Left lung (tissue), 10 donors: ENCODE measurements around the gene DNAI7. TPM values are rescaled to one million over a fixed set of nuclear protein-coding genes. Genes with fewer than 3 reads are reported as not detected.

Source experiments
- ATAC-seq: fragments of 200-7000 bp; cut with Tn5 transposase; one replicate; pipeline ENCODE4 v1.9.1; 2020; ENCODE audit warnings: moderate library complexity
- DNase-seq, 4 donors: peaks; one replicate each; pipeline ENCODE4 v3.0.0-alpha.2; 2013 to 2020
- H3K27ac ChIP-seq, 2 donors: fragments of 200-600 bp; sonication (generic) in 1 of 2; one replicate each; pipeline versions ENCODE4 v1.5.0 to v1.8.0; 2020 to 2021
- H3K27me3 ChIP-seq, 2 donors: fragments of 200-600 bp; sonication (generic) in 1 of 2; one replicate each; pipeline versions ENCODE4 v1.5.0 to v1.8.0; 2020 to 2021
- H3K36me3 ChIP-seq, 2 donors: fragments of 200-600 bp; sonication (generic) in 1 of 2; one replicate each; pipeline versions ENCODE4 v1.5.0 to v1.8.0; 2020 to 2021
- H3K4me1 ChIP-seq, 2 donors: fragments of 200-600 bp; one replicate each; pipeline ENCODE4 v1.8.0; 2021
- H3K4me3 ChIP-seq, 2 donors: fragments of 200-600 bp; sonication (generic) in 1 of 2; one replicate each; pipeline versions ENCODE4 v1.5.0 to v1.8.0; 2020 to 2021; ENCODE audit warnings: mild to moderate bottlenecking in 1 of 2
- H3K9me3 ChIP-seq, 2 donors: fragments of 200-600 bp; sonication (generic) in 1 of 2; one replicate each; pipeline versions ENCODE4 v1.5.0 to v1.8.0; 2020 to 2021
- intact Hi-C, 2 donors: fragments of 100-400 bp; cut with DNase I; formaldehyde crosslinking; loops; one replicate each; pipeline versions ENCODE4 v1.11.2 to v1.14.2; 2022
- polyA plus RNA-seq, 6 donors: library from polyadenylated mRNA; unstranded; fragments of 120-200 nt; gene quantifications; one replicate each; pipeline ENCODE4 v1.2.1, GENCODE V29; 2013; ENCODE audit not compliant: insufficient read length in 6 of 6
- total RNA-seq, 2 donors: library from RNA; stranded (reverse); fragmentation: NEBNext Ultra II Directional; extraction: Animal tissue kit (Norgen Biotek cat#: 25700); gene quantifications; one replicate each; pipeline ENCODE4 v1.2.1, GENCODE V29; 2021
- TF ChIP-seq, protein P1 (sequence below), 2 donors: fragments of 200-600 bp; sonication (generic) in 1 of 2; IDR thresholded peaks; one replicate each; pipeline versions ENCODE4 v1.5.0 to v1.8.0; 2021; ENCODE audit warnings: antibody characterized with exemption in 2 of 2
- donor health status: DM: no; HTN: yes; CAD: no.
- donor health status: DM: no; HTN: no; CAD: no.

Gene DNAI7
- total and polyA plus RNA-seq, 8 donors = 1.1 to 8.1 (median 4.2) TPM

DNA sequence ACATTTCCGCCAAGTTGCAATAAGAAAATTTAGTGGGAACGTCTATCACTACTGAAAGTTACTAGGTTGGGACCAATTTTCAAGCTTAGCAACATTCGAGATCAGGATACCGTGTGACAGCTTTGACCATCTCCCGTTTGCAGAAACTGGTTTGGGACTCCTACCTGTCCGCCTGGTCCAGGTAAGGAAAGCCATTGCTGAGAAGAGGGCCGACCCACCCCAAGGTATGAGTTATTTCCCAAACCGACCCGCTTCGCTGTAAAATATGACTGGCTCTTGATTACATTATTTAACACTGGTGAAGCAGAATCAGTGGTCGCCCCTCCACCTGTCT lies 271 bp downstream of the DNAI7 start:
- intact Hi-C loops = no loop called here
- no peaks in the 10 kb centered on the region for H3K27me3 ChIP-seq
- TF ChIP-seq, protein P1, sequence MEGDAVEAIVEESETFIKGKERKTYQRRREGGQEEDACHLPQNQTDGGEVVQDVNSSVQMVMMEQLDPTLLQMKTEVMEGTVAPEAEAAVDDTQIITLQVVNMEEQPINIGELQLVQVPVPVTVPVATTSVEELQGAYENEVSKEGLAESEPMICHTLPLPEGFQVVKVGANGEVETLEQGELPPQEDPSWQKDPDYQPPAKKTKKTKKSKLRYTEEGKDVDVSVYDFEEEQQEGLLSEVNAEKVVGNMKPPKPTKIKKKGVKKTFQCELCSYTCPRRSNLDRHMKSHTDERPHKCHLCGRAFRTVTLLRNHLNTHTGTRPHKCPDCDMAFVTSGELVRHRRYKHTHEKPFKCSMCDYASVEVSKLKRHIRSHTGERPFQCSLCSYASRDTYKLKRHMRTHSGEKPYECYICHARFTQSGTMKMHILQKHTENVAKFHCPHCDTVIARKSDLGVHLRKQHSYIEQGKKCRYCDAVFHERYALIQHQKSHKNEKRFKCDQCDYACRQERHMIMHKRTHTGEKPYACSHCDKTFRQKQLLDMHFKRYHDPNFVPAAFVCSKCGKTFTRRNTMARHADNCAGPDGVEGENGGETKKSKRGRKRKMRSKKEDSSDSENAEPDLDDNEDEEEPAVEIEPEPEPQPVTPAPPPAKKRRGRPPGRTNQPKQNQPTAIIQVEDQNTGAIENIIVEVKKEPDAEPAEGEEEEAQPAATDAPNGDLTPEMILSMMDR (IDR thresholded peaks at IDR 0.05) = no peak
- peak overlapping the region; percentile 91 to 92 for H3K27ac ChIP-seq
- no peaks in the 10 kb centered on the region for H3K36me3 ChIP-seq
- no peak for DNase-seq
- H3K9me3 ChIP-seq = no peaks in the 10 kb centered on the region
- peaks cover 5 to 11% of the 10 kb centered on the region in 2 donors for H3K4me1 ChIP-seq
- peak overlapping the region; percentile 58 to 69 for H3K4me3 ChIP-seq
- ATAC-seq = peak; percentile 33

- no peaks in the 10 kb centered on the region for H3K9me3 ChIP-seq
- DNase-seq (peak in 1 of 4 donors; percentile 37), ATAC-seq (no peak)
- peak overlapping the region in 1 of 2 donors; percentile 91 for H3K27ac ChIP-seq
- H3K36me3 ChIP-seq = no peaks in the 10 kb centered on the region
- TF ChIP-seq, protein P1 (IDR thresholded peaks at IDR 0.05) = no peak
- intact Hi-C loops = no loop called here
- no peaks in the 10 kb centered on the region for H3K27me3 ChIP-seq
- peak overlapping the region; percentile 58 to 69 for H3K4me3 ChIP-seq
- H3K4me1 ChIP-seq = peaks cover 5 to 11% of the 10 kb centered on the region in 2 donors
These were observed 746 bp downstream of the DNAI7 start for GRCh38 chr12:25194214-25194613.

- ATAC-seq = no peak
These were observed 4.2 kb downstream of the DNAI7 start for GRCh38 chr12:25190793-25191192.

DNA sequence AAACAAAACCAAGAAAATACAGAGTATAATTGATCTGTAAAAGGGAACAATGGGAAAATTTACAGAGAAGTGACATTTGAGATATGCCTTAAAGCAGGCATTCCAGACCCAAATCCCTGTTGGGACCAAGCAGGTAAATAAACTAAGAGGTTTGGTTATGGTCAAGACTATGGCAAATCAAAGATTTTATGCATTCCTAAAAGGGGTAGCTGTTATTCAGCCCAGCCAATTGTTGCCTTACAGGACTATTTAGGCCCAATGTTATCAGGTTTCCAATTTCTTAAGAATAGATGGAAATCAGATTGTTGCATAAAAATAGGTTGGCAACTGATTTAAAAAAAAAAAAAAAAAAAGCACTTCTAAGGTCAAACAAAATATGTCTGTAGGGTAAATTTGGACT lies 5.3 kb downstream of the DNAI7 start:
- no peak overlapping the region for H3K4me3 ChIP-seq
- TF ChIP-seq, protein P1 (IDR thresholded peaks at IDR 0.05) = no peak
- H3K27me3 ChIP-seq = no peaks in the 10 kb centered on the region
- H3K36me3 ChIP-seq = no peaks in the 10 kb centered on the region
- ATAC-seq (no peak), DNase-seq (no peak)
- H3K9me3 ChIP-seq = no peaks in the 10 kb centered on the region
- H3K4me1 ChIP-seq = peaks cover 3 to 7% of the 10 kb centered on the region in 2 donors
- H3K27ac ChIP-seq = no peak overlapping the region
- intact Hi-C loops = no loop called here

More at GRCh38 chr12:25190793-25191192, 4.2 kb downstream of the DNAI7 start:
- H3K27me3 ChIP-seq = no peaks in the 10 kb centered on the region
- no peaks in the 10 kb centered on the region for H3K9me3 ChIP-seq
- intact Hi-C loops = no loop called here
- TF ChIP-seq, protein P1 (IDR thresholded peaks at IDR 0.05) = no peak
- no peak overlapping the region for H3K4me3 ChIP-seq
- H3K27ac ChIP-seq = no peak overlapping the region
- DNase-seq = no peak
- H3K36me3 ChIP-seq = no peaks in the 10 kb centered on the region
- peaks cover 5 to 9% of the 10 kb centered on the region in 2 donors for H3K4me1 ChIP-seq

DNA sequence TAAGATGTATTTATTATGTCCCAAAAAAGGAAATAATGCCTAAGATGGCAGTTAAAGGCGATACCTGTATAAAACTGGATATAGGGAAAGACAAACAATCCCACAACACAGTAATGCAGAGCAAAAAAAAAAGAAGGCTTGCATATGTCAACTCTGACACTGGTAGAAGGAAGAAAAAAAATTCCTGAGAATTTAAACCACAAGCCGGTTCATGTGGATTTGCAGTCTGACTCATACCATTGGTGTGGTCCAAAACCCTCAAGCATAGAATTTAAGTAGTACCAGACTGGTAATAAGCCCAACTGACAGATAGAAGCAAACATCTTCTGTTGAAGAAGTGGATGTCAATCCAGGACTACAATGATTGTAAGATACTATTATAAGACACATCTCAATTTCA lies 7.2 kb downstream of the DNAI7 start:
- DNase-seq = no peak
- ATAC-seq = peak; percentile 35

More for the DNA sequence above, 7.2 kb downstream of the DNAI7 start:
- no peaks in the 10 kb centered on the region for H3K27me3 ChIP-seq
- intact Hi-C loops = no loop called here
- H3K27ac ChIP-seq = no peak overlapping the region
- H3K36me3 ChIP-seq = no peaks in the 10 kb centered on the region
- no peaks in the 10 kb centered on the region for H3K4me1 ChIP-seq
- no peak overlapping the region for H3K4me3 ChIP-seq
- H3K9me3 ChIP-seq = no peaks in the 10 kb centered on the region
- TF ChIP-seq, protein P1 (IDR thresholded peaks at IDR 0.05) = no peak
